KMS-11 (cell line): Measurements from ENCODE around the gene LRBA.

Experiments
- H2AFZ ChIP-seq: fragments of 200-600 bp; sonication (generic); 2 replicates; pipeline ENCODE4 v1.6.1; 2016; ENCODE audit warnings: antibody characterized with exemption, mixed run types, low read depth
- H3K27ac ChIP-seq: fragments of 200-600 bp; sonication (generic); 2 replicates; pipeline ENCODE4 v1.6.1; 2016; ENCODE audit warnings: mild to moderate bottlenecking, mixed run types
- H3K27me3 ChIP-seq: fragments of 200-600 bp; sonication (generic); 2 replicates; pipeline ENCODE4 v1.6.1; 2017; ENCODE audit warnings: mild to moderate bottlenecking, low read depth, mixed run types, moderate library complexity; ENCODE audit not compliant: insufficient read depth
- H3K36me3 ChIP-seq: fragments of 200-600 bp; sonication (generic); 2 replicates; pipeline ENCODE4 v1.6.1; 2017; ENCODE audit warnings: mild to moderate bottlenecking, mixed run types; ENCODE audit not compliant: insufficient read depth
- H3K4me1 ChIP-seq: fragments of 200-600 bp; sonication (generic); 2 replicates; pipeline ENCODE4 v1.6.1; 2016; ENCODE audit warnings: mild to moderate bottlenecking, low read depth, mixed run types; ENCODE audit not compliant: poor library complexity, severe bottlenecking
- H3K4me2 ChIP-seq: fragments of 200-600 bp; sonication (generic); 2 replicates; pipeline ENCODE4 v1.7.0; 2016; ENCODE audit warnings: mild to moderate bottlenecking, mixed run types
- H3K4me3 ChIP-seq: fragments of 200-600 bp; sonication (generic); IDR thresholded peaks from 2 replicates; pipeline ENCODE4 v1.6.1; 2017; ENCODE audit warnings: low read depth, low read length, mixed read lengths; ENCODE audit not compliant: insufficient read depth
- H3K79me2 ChIP-seq: fragments of 200-600 bp; sonication (generic); 2 replicates; pipeline ENCODE4 v1.6.1; 2016; ENCODE audit warnings: low read depth, mixed run types; ENCODE audit not compliant: insufficient read depth
- H3K9ac ChIP-seq: fragments of 200-600 bp; sonication (generic); 2 replicates; pipeline ENCODE4 v1.6.1; 2016; ENCODE audit warnings: mild to moderate bottlenecking, mixed run types
- H4K20me1 ChIP-seq: fragments of 200-600 bp; sonication (generic); 2 replicates; pipeline ENCODE4 v1.6.1; 2016; ENCODE audit warnings: mild to moderate bottlenecking, mixed run types; ENCODE audit not compliant: insufficient read depth
- CTCF ChIP-seq: fragments of 200-600 bp; sonication (generic); conservative IDR thresholded peaks from 2 replicates; pipeline ENCODE4 v1.6.1; 2017; ENCODE audit warnings: low read depth, mild to moderate bottlenecking, antibody characterized with exemption, low read length, moderate library complexity, mixed read lengths

Gene LRBA

GRCh38 chr4:150679018-150679764, 335.9 kb downstream of the LRBA start:
- Histone ChIP-seq H3K4me3 (no peak overlapping the region), H3K79me2 (no peaks in the 10 kb centered on the region), H3K9ac (no peak overlapping the region), H4K20me1 (no peaks in the 10 kb centered on the region), H3K4me1 (no peaks in the 10 kb centered on the region), H3K4me2 (no peak overlapping the region), H2AFZ (no peak overlapping the region), H3K27me3 (no peaks in the 10 kb centered on the region), H3K27ac (no peak overlapping the region), H3K36me3 (no peaks in the 10 kb centered on the region)
- TF ChIP-seq CTCF: no peak

- Histone ChIP-seq H3K36me3 (no peaks in the 10 kb centered on the region), H4K20me1 (no peaks in the 10 kb centered on the region), H3K4me1 (no peaks in the 10 kb centered on the region), H3K9ac (no peak overlapping the region), H3K27me3 (no peaks in the 10 kb centered on the region), H3K27ac (no peak overlapping the region), H3K79me2 (no peaks in the 10 kb centered on the region), H2AFZ (no peak overlapping the region), H3K4me2 (no peak overlapping the region), H3K4me3 (no peak overlapping the region)
- TF ChIP-seq CTCF: no peak
Measured at GRCh38 chr4:150673793-150674192, 341.3 kb downstream of the LRBA start.

- no peaks in the 10 kb centered on the region; the same call in 1 of the 2 replicates for H3K36me3 ChIP-seq
- no peak overlapping the region for H2AFZ ChIP-seq
- H3K9ac ChIP-seq: no peak overlapping the region
- no peaks in the 10 kb centered on the region for H3K27me3 ChIP-seq
- H3K79me2 ChIP-seq: no peaks in the 10 kb centered on the region
- no peaks in the 10 kb centered on the region for H4K20me1 ChIP-seq
- H3K4me1 ChIP-seq: no peaks in the 10 kb centered on the region
- no peak overlapping the region for H3K27ac ChIP-seq
- no peak overlapping the region for H3K4me2 ChIP-seq
- H3K4me3 ChIP-seq: no peak overlapping the region
- TF ChIP-seq CTCF: no peak
Measured at GRCh38 chr4:150668824-150669223, 346.3 kb downstream of the LRBA start.

- no peak overlapping the region for H2AFZ ChIP-seq
- no peak for TF ChIP-seq CTCF
- no peak overlapping the region for H3K4me3 ChIP-seq
- H3K79me2 ChIP-seq: no peaks in the 10 kb centered on the region
- H3K4me1 ChIP-seq: no peaks in the 10 kb centered on the region
- no peaks in the 10 kb centered on the region; the same call in 1 of the 2 replicates for H3K36me3 ChIP-seq
- H3K4me2 ChIP-seq: no peak overlapping the region
- H3K27me3 ChIP-seq: no peaks in the 10 kb centered on the region
- H3K9ac ChIP-seq: no peak overlapping the region
- H4K20me1 ChIP-seq: no peaks in the 10 kb centered on the region
- no peak overlapping the region for H3K27ac ChIP-seq
Measured at GRCh38 chr4:150664935-150665334, 350.1 kb downstream of the LRBA start.
